ENCODE results near the gene PTPRN2. TPM values are rescaled to one million over a fixed set of nuclear protein-coding genes. Genes with fewer than 3 reads are reported as not detected.

The PTPRN2 gene
- total and polyA plus RNA-seq, 2 of the 8 experiments (the other 6 are each of a cell fraction or from before 2014, with no cell fraction given), result 2.6 to 4.5 TPM

DNA sequence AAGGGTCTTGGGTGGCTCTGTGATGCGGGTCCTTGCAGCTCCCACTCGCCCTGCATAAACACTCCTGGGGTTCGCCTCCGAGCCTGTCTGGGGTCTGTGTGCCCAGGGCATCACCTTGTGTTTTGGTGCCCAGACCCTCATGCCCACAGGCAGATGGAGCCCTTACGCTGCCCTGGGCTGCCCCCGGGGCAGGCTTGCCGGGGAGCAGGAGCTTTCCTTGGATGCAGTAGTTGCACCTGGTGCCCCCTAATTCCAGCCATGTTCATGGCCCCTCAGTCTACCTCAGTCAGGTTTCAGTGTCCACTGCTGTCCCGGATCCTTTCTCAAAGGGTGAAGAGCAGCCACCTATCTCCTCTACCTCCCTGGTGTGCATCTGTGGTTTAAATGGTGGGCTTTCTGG, 396.0 kb downstream of the PTPRN2 start (continued):
- no peak for TF ChIP-seq MAFK (IDR thresholded peaks at IDR 0.05; ENCODE audit: low read depth, low read length)

All from H1 (cell line).